ENCODE measurements around the gene CACNA2D2.

CACNA2D2 gene

GRCh38 chr3:50333744-50334328 lies 169.6 kb downstream of the CACNA2D2 start:
- Histone ChIP-seq H3K4me3 (replicated peaks; ENCODE audit: insufficient read depth, low read length) (no peak overlapping the region), H3K27ac (replicated peaks) (no peak overlapping the region)
- no peak for DNase-seq (ENCODE audit: low read depth in 1 of 2, low spot score in 1 of 2)

GRCh38 chr3:50331364-50331907 lies 172.0 kb downstream of the CACNA2D2 start:
- Histone ChIP-seq H3K27ac (replicated peaks) (no peak overlapping the region), H3K4me3 (replicated peaks; ENCODE audit: insufficient read depth, low read length) (no peak overlapping the region), H3K27me3 (ENCODE audit: insufficient read depth, poor library complexity, severe bottlenecking) (no peaks in the 10 kb centered on the region)
- no peak for DNase-seq (ENCODE audit: low read depth in 1 of 2, low spot score in 1 of 2)
- TF ChIP-seq CTCF (IDR thresholded peaks at IDR 0.05; ENCODE audit: insufficient read depth, low read length) (no peak), GABPA (IDR thresholded peaks at IDR 0.05; ENCODE audit: low read depth) (no peak), SPI1 (IDR thresholded peaks at IDR 0.05; ENCODE audit: borderline replicate concordance, low read depth) (no peak), REST (IDR thresholded peaks at IDR 0.05; ENCODE audit: insufficient replicate concordance, low read depth) (no peak), POLR2AphosphoS5 (IDR thresholded peaks at IDR 0.05; ENCODE audit: low read depth) (no peak)

More at GRCh38 chr3:50333744-50334328, 169.6 kb downstream of the CACNA2D2 start:
- TF ChIP-seq SPI1 (IDR thresholded peaks at IDR 0.05; ENCODE audit: borderline replicate concordance, low read depth): no peak
- no peak; the same call in 1 of the 2 replicates for TF ChIP-seq POLR2AphosphoS5 (IDR thresholded peaks at IDR 0.05; ENCODE audit: low read depth)
- no peak for TF ChIP-seq GABPA (IDR thresholded peaks at IDR 0.05; ENCODE audit: low read depth)
- no peaks in the 10 kb centered on the region for H3K27me3 ChIP-seq (ENCODE audit: insufficient read depth, poor library complexity, severe bottlenecking)

GRCh38 chr3:50330330-50330729 lies 173.1 kb downstream of the CACNA2D2 start:
- TF ChIP-seq POLR2AphosphoS5 (IDR thresholded peaks at IDR 0.05; ENCODE audit: low read depth) (no peak), GABPA (IDR thresholded peaks at IDR 0.05; ENCODE audit: low read depth) (no peak), CTCF (IDR thresholded peaks at IDR 0.05; ENCODE audit: insufficient read depth, low read length) (no peak), SPI1 (IDR thresholded peaks at IDR 0.05; ENCODE audit: borderline replicate concordance, low read depth) (no peak), REST (IDR thresholded peaks at IDR 0.05; ENCODE audit: insufficient replicate concordance, low read depth) (no peak)
- H3K4me3 ChIP-seq (replicated peaks; ENCODE audit: insufficient read depth, low read length): no peak overlapping the region

GRCh38 chr3:50327943-50328691 lies 175.3 kb downstream of the CACNA2D2 start, which contains the start of gene TUSC2:
Gene TUSC2 (minus strand): TSS chr3:50328223. CDS start chr3:50328099, 124 bp downstream.
- TF ChIP-seq CTCF (IDR thresholded peaks at IDR 0.05; ENCODE audit: insufficient read depth, low read length): no peak
- TF ChIP-seq SPI1 (IDR thresholded peaks at IDR 0.05; ENCODE audit: borderline replicate concordance, low read depth): peak; percentile 89
- peak; percentile 55; the same call in 1 of the 2 replicates for TF ChIP-seq POLR2AphosphoS5 (IDR thresholded peaks at IDR 0.05; ENCODE audit: low read depth)
- TF ChIP-seq GABPA (IDR thresholded peaks at IDR 0.05; ENCODE audit: low read depth): peak; percentile 88
- TF ChIP-seq REST (IDR thresholded peaks at IDR 0.05; ENCODE audit: insufficient replicate concordance, low read depth): peak; percentile 47
- Histone ChIP-seq H3K4me3 (replicated peaks; ENCODE audit: insufficient read depth, low read length) (peak within 1 kb of the TSS; percentile 94), H3K27ac (replicated peaks) (peak within 1 kb of the TSS; percentile 75), H3K27me3 (ENCODE audit: insufficient read depth, poor library complexity, severe bottlenecking) (no peaks in the 10 kb centered on the region)
- DNase-seq (ENCODE audit: low read depth in 1 of 2, low spot score in 1 of 2): peak; percentile 97 to 98

More at GRCh38 chr3:50330330-50330729, 173.1 kb downstream of the CACNA2D2 start:
- H3K27ac ChIP-seq (replicated peaks): no peak overlapping the region
- no peak for DNase-seq (ENCODE audit: low read depth in 1 of 2, low spot score in 1 of 2)
- H3K27me3 ChIP-seq (ENCODE audit: insufficient read depth, poor library complexity, severe bottlenecking): no peaks in the 10 kb centered on the region
